ENCODE results near the gene STEAP1B. TPM values are rescaled to one million over a fixed set of nuclear protein-coding genes. Genes with fewer than 3 reads are reported as not detected.

STEAP1B gene
- total RNA-seq, 1 donor from 2014 or later: not detected

GRCh38 chr7:22487978-22488642, 11.9 kb downstream of the STEAP1B start:
- Mint-ChIP-seq H3K9me3 (ENCODE audit: unreplicated experiment) (peaks cover 4% of the 10 kb centered on the region), H3K4me3 (ENCODE audit: unreplicated experiment) (no peak overlapping the region), H3K27me3 (ENCODE audit: unreplicated experiment) (peaks cover 1% of the 10 kb centered on the region), H3K27ac (ENCODE audit: unreplicated experiment) (no peak overlapping the region), H3K36me3 (ENCODE audit: unreplicated experiment) (peaks cover 16% of the 10 kb centered on the region), H3K4me1 (ENCODE audit: low read depth, unreplicated experiment) (peaks cover 18% of the 10 kb centered on the region)
- no peak for TF ChIP-seq CTCF (IDR thresholded peaks at IDR 0.05; ENCODE audit: partially characterized antibody, unreplicated experiment)
- DNase-seq: no peak

- H3K27ac Mint-ChIP-seq (ENCODE audit: unreplicated experiment): no peak overlapping the region
- H3K27me3 Mint-ChIP-seq (ENCODE audit: unreplicated experiment): peaks cover 1% of the 10 kb centered on the region
Observed at GRCh38 chr7:22486597-22486996, 13.4 kb downstream of the STEAP1B start.

GRCh38 chr7:22485189-22485588, 14.8 kb downstream of the STEAP1B start:
- Mint-ChIP-seq H3K9me3 (ENCODE audit: unreplicated experiment) (peaks cover 4% of the 10 kb centered on the region), H3K27me3 (ENCODE audit: unreplicated experiment) (peaks cover 1% of the 10 kb centered on the region), H3K27ac (ENCODE audit: unreplicated experiment) (no peak overlapping the region), H3K36me3 (ENCODE audit: unreplicated experiment) (peaks cover 16% of the 10 kb centered on the region), H3K4me3 (ENCODE audit: unreplicated experiment) (no peak overlapping the region), H3K4me1 (ENCODE audit: low read depth, unreplicated experiment) (peaks cover 30% of the 10 kb centered on the region)
- no peak for DNase-seq
- no peak for TF ChIP-seq CTCF (IDR thresholded peaks at IDR 0.05; ENCODE audit: partially characterized antibody, unreplicated experiment)

More at GRCh38 chr7:22486597-22486996, 13.4 kb downstream of the STEAP1B start:
- Mint-ChIP-seq H3K4me3 (ENCODE audit: unreplicated experiment) (no peak overlapping the region), H3K4me1 (ENCODE audit: low read depth, unreplicated experiment) (peaks cover 30% of the 10 kb centered on the region), H3K9me3 (ENCODE audit: unreplicated experiment) (peaks cover 4% of the 10 kb centered on the region), H3K36me3 (ENCODE audit: unreplicated experiment) (peaks cover 16% of the 10 kb centered on the region)
- DNase-seq: no peak
- TF ChIP-seq CTCF (IDR thresholded peaks at IDR 0.05; ENCODE audit: partially characterized antibody, unreplicated experiment): no peak

GRCh38 chr7:22482503-22482902, 17.5 kb downstream of the STEAP1B start:
- Mint-ChIP-seq H3K27me3 (ENCODE audit: unreplicated experiment) (peaks cover 1% of the 10 kb centered on the region), H3K4me1 (ENCODE audit: low read depth, unreplicated experiment) (peaks cover 17% of the 10 kb centered on the region), H3K27ac (ENCODE audit: unreplicated experiment) (peak overlapping the region; percentile 33), H3K36me3 (ENCODE audit: unreplicated experiment) (peaks cover 16% of the 10 kb centered on the region), H3K4me3 (ENCODE audit: unreplicated experiment) (no peak overlapping the region), H3K9me3 (ENCODE audit: unreplicated experiment) (peaks cover 4% of the 10 kb centered on the region)
- DNase-seq: peak; percentile 40
- TF ChIP-seq CTCF (IDR thresholded peaks at IDR 0.05; ENCODE audit: partially characterized antibody, unreplicated experiment): no peak

- Mint-ChIP-seq H3K9me3 (ENCODE audit: unreplicated experiment) (peaks cover 4% of the 10 kb centered on the region), H3K27ac (ENCODE audit: unreplicated experiment) (no peak overlapping the region), H3K4me3 (ENCODE audit: unreplicated experiment) (no peak overlapping the region), H3K27me3 (ENCODE audit: unreplicated experiment) (peaks cover 1% of the 10 kb centered on the region), H3K4me1 (ENCODE audit: low read depth, unreplicated experiment) (peaks cover 15% of the 10 kb centered on the region), H3K36me3 (ENCODE audit: unreplicated experiment) (peaks cover 16% of the 10 kb centered on the region)
- TF ChIP-seq CTCF (IDR thresholded peaks at IDR 0.05; ENCODE audit: partially characterized antibody, unreplicated experiment): no peak
- DNase-seq: no peak
Observed at GRCh38 chr7:22481726-22482125, 18.3 kb downstream of the STEAP1B start.
